HG03095 (cell line): ENCODE measurements around the gene SLX1A.
"Not testable (repeated sequence)": the region's sequence is repeated elsewhere in the genome, so short reads cannot be mapped to it uniquely, and the experiment has no call there.

Experiments
- ATAC-seq: cut with Tn5 transposase; IDR thresholded peaks from one replicate; pipeline ENCODE4 v1.9.1; 2021; ENCODE audit warnings: moderate library complexity; ENCODE audit not compliant: unreplicated experiment

Gene SLX1A

DNA sequence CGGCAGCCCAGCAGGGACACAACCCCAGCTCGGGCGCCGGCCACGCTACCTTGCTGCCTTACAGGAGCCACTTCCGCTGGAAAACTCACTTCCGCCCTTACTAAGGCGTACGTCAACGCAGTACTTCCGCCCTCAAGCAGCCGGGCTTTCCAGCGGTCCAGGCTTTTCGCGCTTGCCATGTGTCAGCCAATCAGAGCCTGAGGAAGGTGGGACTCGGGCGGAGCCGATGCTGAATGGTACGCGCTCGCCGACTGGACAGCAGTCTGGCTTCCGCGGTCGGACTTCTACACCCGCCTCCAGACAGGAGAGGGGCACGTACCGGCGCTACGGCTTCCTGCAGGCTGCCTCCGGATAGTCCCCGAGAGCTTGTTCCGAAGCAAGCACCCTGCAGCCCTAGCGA lies at the start of gene SLX1A, which contains the start of gene BOLA2B:
Gene SLX1A (plus strand): TSS at position 261 of the 400 bp plus-strand sequence. CDS start 210 bp downstream, outside the sequence.
Gene BOLA2B (minus strand): TSS at position 52 of the 400 bp plus-strand sequence. CDS start 71 bp downstream, outside the sequence.
- peak; percentile 81 for ATAC-seq

DNA sequence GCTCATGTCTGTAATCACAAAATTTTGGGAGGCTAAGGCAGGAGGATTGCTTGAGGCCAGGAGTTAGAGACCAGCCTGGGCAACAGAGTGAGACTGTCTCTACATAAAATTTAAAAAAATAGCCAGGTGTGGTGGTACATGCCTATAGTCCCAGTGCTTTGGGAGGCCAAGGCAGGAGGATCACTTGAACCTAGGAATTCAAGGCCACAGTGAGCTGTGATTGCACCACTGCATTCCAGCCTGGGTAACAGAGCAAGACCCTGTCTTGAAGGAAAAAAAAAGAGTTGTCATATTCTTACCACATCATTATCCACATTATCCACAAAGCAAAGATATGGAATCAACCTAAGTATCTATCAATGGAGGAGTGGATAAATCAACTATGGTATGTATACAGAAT lies 49.7 kb upstream of the SLX1A start:
- no peak for ATAC-seq

DNA sequence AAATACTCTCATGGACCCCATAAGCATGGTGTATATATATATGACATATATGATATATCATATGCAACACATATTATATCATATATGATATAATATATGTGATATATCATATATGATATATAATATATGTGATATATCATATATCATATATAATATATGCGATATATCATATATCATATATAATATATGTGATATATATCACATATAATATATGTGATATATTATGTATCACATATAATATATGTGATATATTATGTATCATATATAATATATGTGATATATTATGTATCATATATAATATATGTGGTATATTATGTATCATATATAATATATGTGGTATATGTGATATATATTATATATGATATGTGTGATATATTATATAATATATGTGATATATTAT lies 48.8 kb upstream of the SLX1A start:
- no peak for ATAC-seq

DNA sequence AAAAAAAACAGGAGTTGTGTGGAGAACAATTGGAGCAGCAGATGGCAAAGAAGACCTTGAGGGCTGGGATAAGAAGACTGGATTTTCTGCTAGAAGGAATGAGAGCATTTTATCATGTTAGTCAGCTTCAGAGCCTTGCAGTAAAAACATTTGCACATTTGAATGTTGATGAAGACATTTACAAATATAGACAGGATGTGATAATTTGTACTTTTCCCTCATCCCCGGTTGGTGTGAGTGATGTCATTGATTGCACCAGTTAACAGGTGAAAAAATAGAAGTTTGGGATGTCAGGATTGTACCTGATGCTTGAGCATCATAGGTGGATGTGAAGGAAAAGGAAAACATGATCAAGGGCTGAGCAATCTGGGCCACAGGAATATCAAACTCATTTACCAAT lies 48.0 kb upstream of the SLX1A start:
- no peak for ATAC-seq

DNA sequence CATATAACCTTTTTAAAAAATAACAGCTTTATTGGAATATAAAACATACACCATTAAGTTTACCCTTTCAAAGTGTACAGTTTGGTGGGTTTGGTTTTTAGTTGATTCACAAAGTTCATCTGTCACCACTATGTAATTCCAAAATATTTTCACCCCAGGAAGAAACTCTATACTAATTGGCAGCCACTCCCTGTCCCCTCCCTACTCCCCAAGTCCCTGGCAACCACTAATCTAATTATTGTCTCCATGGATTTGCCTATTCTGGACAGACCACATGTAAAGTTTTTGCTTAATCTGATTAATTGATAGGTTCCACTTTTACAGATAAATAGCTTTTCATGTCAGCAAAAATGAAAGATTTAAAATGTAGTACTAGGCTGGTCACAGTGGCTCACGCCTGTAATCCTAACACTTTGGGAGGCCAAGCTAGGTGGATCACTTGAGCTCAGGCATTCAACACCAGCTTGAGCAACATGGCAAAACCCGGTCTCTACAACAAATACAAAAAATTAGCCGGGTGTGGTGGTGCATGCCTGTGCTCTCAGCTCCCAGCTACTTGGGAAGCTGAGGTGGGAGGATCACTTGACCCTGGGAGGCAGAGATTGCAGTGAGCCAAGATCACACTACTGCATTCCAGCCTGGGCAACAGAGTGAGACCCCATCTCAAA lies 45.7 kb upstream of the SLX1A start:
- no peak for ATAC-seq

DNA sequence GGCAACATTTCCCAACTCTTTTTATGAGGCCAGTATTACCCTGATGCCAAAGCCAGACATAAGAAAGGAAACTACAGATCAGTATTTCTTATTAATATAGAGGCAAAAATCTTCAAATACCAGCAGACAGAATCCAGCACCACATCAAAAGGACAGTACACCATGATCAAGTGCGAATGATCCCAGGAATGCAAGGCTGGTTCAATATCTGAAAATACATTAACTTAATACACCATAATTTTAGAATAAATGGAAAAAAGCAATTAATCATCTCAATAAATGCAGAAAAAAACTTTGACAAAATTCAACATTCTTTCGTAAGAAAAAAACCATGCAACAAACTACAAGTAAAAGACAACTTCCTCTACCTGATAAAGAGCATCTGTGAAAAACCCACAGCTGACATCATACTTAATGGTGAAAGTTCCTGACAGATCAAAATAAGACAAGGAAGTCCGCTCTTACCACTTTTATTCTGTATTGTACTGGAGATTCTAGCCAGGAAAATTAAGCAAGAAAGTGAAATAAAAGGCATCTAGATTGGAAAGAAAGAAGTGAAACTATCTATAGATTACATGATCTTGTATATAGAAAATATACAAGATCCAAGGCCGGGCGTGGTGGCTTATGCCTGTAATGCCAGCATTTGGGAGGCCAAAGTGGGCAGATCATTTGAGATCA lies 44.3 kb upstream of the SLX1A start:
- no peak for ATAC-seq

DNA sequence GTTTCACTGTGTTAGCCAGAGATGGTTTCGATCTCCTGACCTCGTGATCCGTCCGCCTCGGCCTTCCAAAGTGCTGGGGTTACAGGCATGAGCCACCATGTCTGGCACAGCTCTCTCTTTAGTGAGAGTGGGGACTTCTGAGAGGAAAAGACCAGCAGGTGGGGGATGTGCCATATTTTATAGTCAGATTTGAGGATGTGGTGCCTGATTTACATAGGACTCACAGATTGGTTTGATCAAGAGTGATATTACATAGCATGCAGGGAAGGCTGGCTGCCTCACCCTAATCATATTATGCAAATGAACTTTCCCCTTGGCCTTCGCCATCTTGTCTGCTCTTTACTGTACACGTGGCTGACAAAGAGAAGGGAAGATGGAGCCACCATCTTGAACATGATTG lies 42.6 kb upstream of the SLX1A start:
- no peak for ATAC-seq

DNA sequence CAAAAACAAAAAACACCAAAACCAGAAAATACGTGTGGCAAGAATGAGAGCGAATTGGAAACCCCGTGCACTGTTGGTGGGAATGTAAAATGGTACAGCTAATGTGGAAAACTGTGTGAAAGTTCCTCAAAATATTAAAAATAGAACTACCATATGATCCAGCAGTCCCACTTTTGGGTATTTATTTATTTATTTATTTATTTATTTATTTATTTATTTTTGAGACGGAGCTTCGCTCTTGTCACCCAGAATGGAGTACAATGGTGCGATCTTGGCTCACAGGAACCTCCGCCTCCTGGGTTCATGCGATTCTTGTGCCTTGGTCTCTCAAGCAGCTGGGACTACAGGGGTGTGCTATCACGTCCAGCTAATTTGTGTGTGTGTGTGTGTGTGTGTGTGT lies 41.2 kb upstream of the SLX1A start:
- no peak for ATAC-seq

DNA sequence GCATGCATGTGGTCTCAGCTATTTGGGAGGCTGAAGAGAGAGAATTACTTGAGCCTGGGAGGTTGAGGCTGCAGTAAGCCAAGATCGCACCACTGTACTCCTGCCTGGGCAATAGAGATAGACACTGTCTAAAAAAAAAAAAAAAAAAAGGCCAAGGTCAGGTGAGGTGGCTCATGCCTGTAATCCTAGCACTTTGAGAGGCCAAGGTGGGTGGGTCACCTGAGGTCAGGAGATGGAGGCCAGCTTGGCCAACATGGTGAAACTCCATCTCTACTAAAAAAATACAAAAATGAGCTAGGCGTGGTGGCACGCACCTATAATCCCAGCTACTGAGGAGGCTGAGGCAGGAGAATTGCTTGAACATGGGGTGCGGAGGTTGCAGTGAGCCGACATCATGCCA lies 38.5 kb upstream of the SLX1A start:
- ATAC-seq = no peak

DNA sequence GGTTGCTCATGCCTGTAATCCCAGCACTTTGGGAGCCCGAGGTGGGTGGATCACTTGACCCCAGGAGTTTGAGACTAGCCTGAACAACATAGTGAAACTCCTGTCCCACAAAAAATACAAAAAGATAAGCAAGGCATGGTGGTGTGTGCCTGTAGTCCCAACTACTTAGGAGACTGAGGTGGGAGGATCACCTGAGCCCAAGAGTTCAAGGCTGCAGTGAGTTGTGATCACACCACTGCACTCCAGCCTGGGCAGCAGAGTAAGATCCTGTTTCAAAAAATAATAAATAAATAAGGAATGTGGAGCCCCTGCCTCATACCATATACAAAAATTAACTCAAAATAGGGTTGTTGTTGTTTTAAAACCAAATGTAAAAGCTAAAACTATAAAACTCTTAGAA lies 36.5 kb upstream of the SLX1A start:
- ATAC-seq = no peak

DNA sequence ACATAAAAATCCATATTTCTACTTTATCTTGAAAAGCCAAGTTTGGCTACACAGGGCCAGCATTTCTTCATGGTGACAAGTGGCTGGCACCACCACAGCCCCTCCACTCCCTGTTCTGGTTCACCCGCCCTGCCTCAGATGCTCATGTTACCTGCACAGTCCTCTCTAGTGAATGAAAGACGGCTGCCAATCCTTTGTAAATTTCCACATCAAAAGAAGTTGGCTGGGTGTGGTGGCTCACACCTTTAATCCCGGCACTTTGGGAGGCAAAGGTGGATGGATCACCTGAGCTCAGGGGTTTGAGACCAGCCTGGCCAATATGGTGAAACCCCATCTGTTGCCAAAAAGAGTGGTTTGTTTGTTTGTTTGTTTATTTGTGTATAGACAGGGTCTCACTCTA lies 30.1 kb upstream of the SLX1A start:
- ATAC-seq = no peak

DNA sequence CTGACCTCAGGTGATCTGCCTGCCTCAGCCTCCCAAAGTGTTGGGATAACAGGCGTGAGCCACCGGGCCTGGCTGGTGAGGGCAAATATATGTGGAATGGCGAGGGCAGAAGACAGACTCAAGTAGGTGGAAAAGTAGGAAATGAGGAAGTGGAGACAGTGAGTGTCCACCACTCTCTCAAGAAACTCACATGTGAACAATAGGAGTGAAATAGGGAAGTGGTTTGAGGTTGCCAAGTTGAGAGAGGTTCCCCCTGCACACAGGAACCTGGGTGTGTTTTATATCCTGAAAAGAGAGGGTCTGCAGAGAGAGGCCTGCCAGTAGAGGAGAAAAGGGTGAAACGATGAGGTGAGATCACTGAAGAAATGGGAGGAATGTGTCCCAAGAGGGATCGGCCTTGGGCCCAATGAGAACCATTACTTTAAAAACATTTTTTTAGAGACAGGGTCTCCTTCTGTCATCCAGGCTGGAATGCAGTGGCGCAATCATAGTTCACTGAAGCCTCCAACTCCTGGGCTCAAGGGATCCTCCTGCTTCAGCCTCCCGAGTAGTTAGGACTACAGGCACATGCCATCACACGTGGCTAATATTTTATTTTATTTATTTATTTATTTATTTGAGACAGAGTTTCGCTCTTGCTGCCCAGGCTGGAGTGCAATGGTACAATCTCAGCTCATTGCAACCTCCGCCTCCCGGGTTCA lies 27.3 kb upstream of the SLX1A start:
- no peak for ATAC-seq

DNA sequence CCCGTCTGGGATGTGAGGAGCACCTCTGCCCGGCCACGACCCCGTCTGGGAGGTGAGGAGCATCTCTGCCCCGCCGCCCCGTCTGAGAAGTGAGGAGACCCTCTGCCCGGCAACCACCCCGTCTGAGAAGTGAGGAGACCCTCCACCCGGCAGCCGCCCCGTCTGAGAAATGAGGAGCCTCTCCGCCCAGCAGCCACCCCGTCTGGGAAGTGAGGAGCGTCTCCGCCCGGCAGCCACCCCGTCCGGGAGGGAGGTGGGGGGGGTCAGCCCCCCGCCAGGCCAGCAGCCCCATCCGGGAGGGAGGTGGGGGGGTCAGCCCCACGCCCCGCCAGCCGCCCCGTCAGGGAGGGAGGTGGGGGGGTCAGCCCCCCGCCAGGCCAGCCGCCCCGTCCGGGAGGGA lies 24.9 kb upstream of the SLX1A start:
- ATAC-seq = not testable (repeated sequence)

DNA sequence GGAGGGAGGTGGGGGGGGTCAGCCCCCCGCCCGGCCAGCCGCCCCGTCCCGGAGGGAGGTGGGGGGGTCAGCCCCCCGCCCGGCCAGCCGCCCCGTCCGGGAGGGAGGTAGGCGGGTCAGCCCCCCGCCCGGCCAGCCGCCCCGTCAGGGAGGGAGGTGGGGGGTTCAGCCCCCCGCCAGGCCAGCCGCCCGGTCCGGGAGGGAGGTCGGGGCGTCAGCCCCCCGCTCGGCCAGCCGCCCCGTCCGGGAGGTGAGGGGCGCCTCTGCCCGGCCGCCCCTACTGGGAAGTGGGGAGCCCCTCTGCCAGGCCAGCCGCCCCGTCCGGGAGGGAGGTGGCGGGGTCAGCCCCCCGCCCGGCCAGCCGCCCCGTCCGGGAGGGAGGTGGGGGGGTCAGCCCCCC lies 24.3 kb upstream of the SLX1A start:
- not testable (repeated sequence) for ATAC-seq

DNA sequence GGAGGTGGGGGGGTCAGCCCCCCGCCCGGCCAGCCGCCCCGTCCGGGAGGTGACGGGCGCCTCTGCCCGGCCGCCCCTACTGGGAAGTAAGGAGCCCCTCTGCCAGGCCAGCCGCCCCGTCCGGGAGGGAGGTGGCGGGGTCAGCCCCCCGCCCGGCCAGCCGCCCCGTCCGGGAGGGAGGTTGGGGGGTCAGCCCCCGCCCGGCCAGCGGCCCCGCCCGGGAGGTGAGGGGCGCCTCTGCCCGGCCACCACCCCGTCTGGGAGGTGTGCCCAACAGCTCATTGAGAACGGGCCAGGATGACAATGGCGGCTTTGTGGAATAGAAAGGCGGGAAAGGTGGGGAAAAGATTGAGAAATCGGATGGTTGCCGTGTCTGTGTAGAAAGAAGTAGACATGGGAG lies 23.5 kb upstream of the SLX1A start:
- not testable (repeated sequence) for ATAC-seq

DNA sequence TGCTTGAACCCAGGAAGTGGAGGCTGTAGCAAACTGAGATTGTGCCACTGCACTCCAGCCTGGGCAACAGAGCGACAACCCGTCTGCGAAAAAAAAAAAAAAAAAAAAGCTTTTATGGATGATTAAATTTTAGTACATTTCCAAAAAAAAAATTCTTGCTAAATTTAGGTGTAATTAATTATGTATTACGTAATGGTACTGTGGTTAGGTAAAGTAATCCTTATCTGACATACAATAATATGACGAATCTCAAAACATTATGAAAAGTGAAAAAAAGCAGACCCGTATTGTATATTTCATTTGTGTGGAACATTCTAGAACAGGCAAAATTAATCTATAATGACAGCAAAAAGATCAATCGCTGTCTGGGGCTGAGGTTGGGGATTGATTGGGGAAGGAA lies 20.6 kb upstream of the SLX1A start:
- ATAC-seq = no peak

DNA sequence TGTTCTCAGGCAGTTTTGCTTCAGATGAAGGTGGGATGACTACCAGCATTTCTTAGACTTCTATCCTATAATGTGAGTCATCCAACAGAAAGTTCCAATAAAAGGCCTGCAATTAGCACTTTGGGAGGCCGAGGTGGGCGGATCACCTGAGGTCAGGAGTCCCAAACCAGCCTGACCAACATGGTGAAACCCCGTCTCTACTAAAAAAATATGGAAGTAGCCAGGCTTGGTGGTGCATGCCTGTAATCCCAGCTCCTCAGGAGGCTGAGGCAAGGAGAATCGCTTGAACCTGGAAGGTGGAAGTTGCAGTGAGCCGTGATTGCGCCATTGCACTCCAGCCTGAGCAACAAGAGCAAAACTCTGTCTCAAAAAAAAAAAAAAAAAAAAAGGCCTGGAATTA lies 16.8 kb upstream of the SLX1A start:
- ATAC-seq = not testable (repeated sequence)

DNA sequence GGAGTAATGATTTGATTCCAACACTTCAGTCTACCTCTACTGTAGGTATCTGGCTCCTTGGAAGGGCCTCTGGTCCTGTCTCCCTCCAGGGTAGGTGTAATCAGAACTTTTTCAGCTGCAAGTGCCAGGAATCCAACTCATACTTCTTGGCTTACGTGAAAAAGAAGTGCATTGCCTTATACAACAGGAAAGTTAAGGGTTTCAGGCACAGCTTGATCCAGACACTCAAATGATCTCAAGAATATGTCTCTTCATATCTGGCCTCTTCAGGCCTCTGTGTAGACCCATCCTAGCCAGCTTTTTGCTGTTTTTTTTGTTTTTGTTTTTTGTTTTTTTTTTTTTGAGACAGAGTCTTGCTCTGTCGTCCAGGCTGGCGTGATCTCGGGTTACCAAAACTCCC lies 14.5 kb upstream of the SLX1A start:
- ATAC-seq = no peak

DNA sequence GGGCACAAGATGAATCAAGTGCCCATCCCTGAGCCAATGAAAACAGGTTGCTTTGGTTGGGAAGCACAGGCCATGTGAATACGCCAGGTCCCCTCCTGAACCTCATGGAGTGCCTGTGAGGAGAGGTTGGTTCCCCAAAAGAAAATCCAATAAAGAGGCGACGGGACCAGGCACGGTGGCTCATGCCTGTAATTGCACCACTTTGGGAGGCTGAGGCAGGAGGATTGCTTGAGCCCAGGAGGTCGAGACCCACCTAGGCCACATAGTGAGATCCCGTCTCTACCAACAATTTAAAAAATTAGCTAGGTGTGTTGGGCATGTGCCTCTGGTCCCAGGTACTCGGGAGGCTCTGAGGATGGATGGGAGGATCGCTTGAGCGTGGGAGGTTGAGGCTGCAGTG lies 13.7 kb upstream of the SLX1A start:
- no peak for ATAC-seq

DNA sequence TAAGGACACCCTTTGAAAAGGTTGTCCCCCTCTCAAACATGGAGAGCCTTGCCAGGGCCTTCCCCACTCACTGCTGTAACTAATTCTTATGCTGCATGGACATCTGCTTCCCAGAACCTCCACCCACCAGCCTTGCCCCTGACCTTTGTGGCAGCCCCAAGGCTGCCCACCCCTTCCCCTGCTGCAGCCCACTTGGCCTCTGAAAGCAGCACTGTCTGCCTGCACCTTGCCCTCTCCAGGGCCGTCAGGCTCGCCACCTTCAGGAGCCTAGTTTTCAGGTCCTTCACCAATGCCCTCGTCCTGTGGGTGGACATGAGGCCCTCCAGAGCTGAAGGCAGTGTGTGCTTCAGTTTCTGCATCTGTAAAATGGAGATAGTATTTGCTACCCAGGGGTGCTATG lies 12.9 kb upstream of the SLX1A start:
- ATAC-seq = no peak

DNA sequence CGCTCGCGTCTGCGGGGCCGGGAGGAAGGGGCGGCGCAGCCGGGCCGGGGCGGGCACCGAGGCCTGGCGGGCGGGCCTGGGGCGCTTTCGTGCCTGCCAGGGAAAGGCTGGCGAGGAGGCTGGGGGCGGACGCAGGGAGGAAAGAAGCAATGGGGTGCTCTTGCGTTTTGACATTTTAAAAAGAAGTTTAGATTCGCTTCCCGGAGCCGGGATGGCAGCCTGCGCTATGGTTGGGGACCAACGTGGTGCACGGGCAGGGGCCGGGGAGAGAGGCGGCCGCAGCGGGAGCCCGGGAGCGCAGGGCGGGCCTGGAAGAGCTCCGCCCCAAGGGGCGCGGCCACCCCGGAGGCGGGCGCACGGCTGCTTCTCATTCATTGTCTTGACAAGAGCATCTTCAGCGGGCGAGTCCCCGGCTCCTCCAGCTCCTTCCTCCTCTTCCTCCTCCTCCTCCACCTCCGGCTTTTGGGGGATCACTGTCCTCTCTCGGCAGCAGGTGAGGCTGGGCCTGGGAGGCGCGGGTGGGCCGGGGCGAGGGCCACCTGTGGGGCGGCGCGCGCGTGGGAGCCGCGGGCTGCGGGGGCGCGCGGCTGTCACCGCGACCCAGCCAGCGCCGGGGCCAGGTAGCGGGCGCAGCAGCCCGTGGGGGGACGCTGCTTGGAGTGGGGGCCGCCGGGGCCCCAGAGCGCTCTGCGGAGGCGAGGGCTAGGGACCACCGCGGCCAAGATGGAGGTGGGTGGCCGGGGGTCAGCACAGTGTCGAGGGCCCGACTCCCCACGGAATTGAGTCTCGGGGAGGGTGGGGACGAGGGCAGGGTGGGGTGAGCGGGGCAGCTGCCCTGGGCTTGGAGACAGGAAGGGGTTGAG lies 10.2 kb upstream of the SLX1A start, which contains the start of gene CORO1A:
Gene CORO1A (plus strand): TSS at position 370 of the 863 bp plus-strand sequence. CDS start 1,608 bp downstream, outside the sequence.
- ATAC-seq = peak; percentile 43
